Kidney epithelial cell (primary cell): ENCODE measurements around the gene CCDC107. TPM values are rescaled to one million over a fixed set of nuclear protein-coding genes. Genes with fewer than 3 reads are reported as not detected.

Source experiments
- DNase-seq: peaks from one replicate; pipeline ENCODE4 v3.0.0-alpha.2; 2010; ENCODE audit warnings: low read depth
- H3K27me3 ChIP-seq: 2 replicates; pipeline ENCODE4 v1.6.0; 2011; ENCODE audit warnings: low read length; ENCODE audit not compliant: control insufficient read depth, insufficient read depth
- H3K36me3 ChIP-seq: 2 replicates; pipeline ENCODE4 v1.5.1; 2011; ENCODE audit warnings: low read length; ENCODE audit not compliant: control insufficient read depth, insufficient read depth
- H3K4me3 ChIP-seq: 2 replicates; pipeline ENCODE4 v1.5.1; 2011; ENCODE audit warnings: low read depth, mild to moderate bottlenecking, control low read depth, low read length
- CTCF ChIP-seq: IDR thresholded peaks from 2 replicates; pipeline ENCODE4 v1.5.1; 2011; ENCODE audit warnings: mild to moderate bottlenecking, moderate library complexity, low read length, control low read depth, inconsistent platforms; ENCODE audit not compliant: insufficient read depth, poor library complexity, severe bottlenecking
- total RNA-seq: library from RNA; depleted of rRNA; stranded (reverse); fragments of >200 nt; gene quantifications from 2 replicates; pipeline ENCODE4 v1.2.3, GENCODE V29; 2015

The CCDC107 gene
- total RNA-seq, 1 donor from 2014 or later, result 14.0 TPM

- no peak for DNase-seq
- peaks cover 3% of the 10 kb centered on the region for H3K27me3 ChIP-seq
- H3K36me3 ChIP-seq, result no peaks in the 10 kb centered on the region
- no peak for TF ChIP-seq CTCF
- H3K4me3 ChIP-seq, result peak overlapping the region; percentile 47
Measured at GRCh38 chr9:35675732-35676392, 17.8 kb downstream of the CCDC107 start.

GRCh38 chr9:35679091-35679490, 21.0 kb downstream of the CCDC107 start:
- H3K36me3 ChIP-seq, result peaks cover 2% of the 10 kb centered on the region
- TF ChIP-seq CTCF, result no peak
- H3K27me3 ChIP-seq, result peaks cover 3% of the 10 kb centered on the region
- no peak for DNase-seq
- H3K4me3 ChIP-seq, result no peak overlapping the region

GRCh38 chr9:35679766-35680330, 21.8 kb downstream of the CCDC107 start:
- DNase-seq, result no peak
- no peak for TF ChIP-seq CTCF
- H3K4me3 ChIP-seq, result no peak overlapping the region
- H3K36me3 ChIP-seq, result peaks cover 2% of the 10 kb centered on the region
- peaks cover 3% of the 10 kb centered on the region for H3K27me3 ChIP-seq

GRCh38 chr9:35680331-35681105, 22.4 kb downstream of the CCDC107 start:
- H3K27me3 ChIP-seq, result peaks cover under 1% of the 10 kb centered on the region
- H3K4me3 ChIP-seq, result no peak overlapping the region
- no peak for TF ChIP-seq CTCF
- DNase-seq, result no peak
- peaks cover 2% of the 10 kb centered on the region for H3K36me3 ChIP-seq

GRCh38 chr9:35681341-35682002, 23.4 kb downstream of the CCDC107 start:
- H3K4me3 ChIP-seq, result no peak overlapping the region

More at GRCh38 chr9:35681341-35682002, 23.4 kb downstream of the CCDC107 start:
- Histone ChIP-seq H3K27me3 (no peaks in the 10 kb centered on the region), H3K36me3 (peaks cover 2% of the 10 kb centered on the region)
- no peak for TF ChIP-seq CTCF
- DNase-seq, result no peak
